Kidney (tissue), 14 donors: ENCODE results near the gene RERE. TPM values are rescaled to one million over a fixed set of nuclear protein-coding genes. Genes with fewer than 3 reads are reported as not detected.

Experiments used
- DNase-seq, 5 donors: peaks; one replicate each; pipeline ENCODE4 v3.0.0-alpha.2; 2013 to 2020
- FAIRE-seq: peaks from 2 replicates; lab custom pipeline; 2012; peaks lifted over from hg19 to GRCh38; lab: Jason Lieb, UNC
- H3K27ac ChIP-seq, 2 donors: one replicate each; pipeline ENCODE4 v1.7.0; 2013; ENCODE audit warnings: low read depth in 2 of 2, low read length in 2 of 2, inconsistent platforms in 1 of 2
- H3K27me3 ChIP-seq: one replicate; pipeline ENCODE4 v1.7.1; 2013; ENCODE audit warnings: low read length, inconsistent platforms; ENCODE audit not compliant: control insufficient read depth, insufficient read depth
- H3K36me3 ChIP-seq, 3 donors: one replicate each; pipeline versions ENCODE4 v1.7.0 to v1.7.1; 2013; ENCODE audit warnings: low read length in 3 of 3, control low read depth in 1 of 3, inconsistent platforms in 1 of 3; ENCODE audit not compliant: insufficient read depth in 3 of 3, control insufficient read depth in 2 of 3
- H3K4me1 ChIP-seq, 3 donors: one replicate each; pipeline versions ENCODE4 v1.7.0 to v1.7.1; 2013; ENCODE audit warnings: low read length in 3 of 3, inconsistent platforms in 1 of 3, low read depth in 1 of 3; ENCODE audit not compliant: control insufficient read depth in 2 of 3, insufficient read depth in 2 of 3
- H3K4me3 ChIP-seq, 3 donors: one replicate each; pipeline versions ENCODE4 v1.7.0 to v1.8.1; 2013; ENCODE audit warnings: low read length in 3 of 3, control low read depth in 1 of 3, inconsistent platforms in 1 of 3
- H3K9ac ChIP-seq, 3 donors: one replicate each; pipeline versions ENCODE4 v1.7.0 to v1.7.1; 2013; ENCODE audit warnings: low read length in 3 of 3, control low read depth in 1 of 3, inconsistent platforms in 1 of 3
- H3K9me3 ChIP-seq, 3 donors: one replicate each; pipeline versions ENCODE4 v1.7.0 to v1.7.1; 2013; ENCODE audit warnings: low read length in 3 of 3, control low read depth in 1 of 3, inconsistent platforms in 1 of 3; ENCODE audit not compliant: control insufficient read depth in 2 of 3, insufficient read depth in 1 of 3
- CTCF ChIP-seq: IDR thresholded peaks from 3 replicates; pipeline ENCODE4 v1.5.1; 2012; ENCODE audit warnings: mild to moderate bottlenecking, moderate library complexity, borderline replicate concordance; ENCODE audit not compliant: insufficient read depth; ENCODE audit errors: extremely low read depth
- intact Hi-C: fragments of 100-400 bp; cut with DNase I; formaldehyde crosslinking; loops from one replicate; pipeline ENCODE4 v1.11.1; 2022
- polyA plus RNA-seq: library from polyadenylated mRNA; stranded (reverse); fragments of 350-450 nt; fragmentation: Illumina TruSeq; extraction: RNeasy Lipid Tissue Mini Kit (QIAGEN cat#74804); gene quantifications from one replicate; pipeline ENCODE4 v1.2.3, GENCODE V29; 2014; ENCODE audit warnings: low read depth, low replicate concordance; ENCODE audit not compliant: insufficient read depth
- total RNA-seq: library from RNA; stranded (reverse); fragmentation: NEBNext Ultra II Directional; extraction: Animal tissue kit (Norgen Biotek cat#: 25700); gene quantifications from one replicate; pipeline ENCODE4 v1.2.1, GENCODE V29; 2021
- donor health status: control.
- donor health status: control.
- donor health status: control.
- donor health status: control.
- donor health status: control.
- donor health status: DM: yes; HTN: yes; CAD: no.
- donor health status: Normal renal cell carcinoma (clear cell type).

The RERE gene
- total and polyA plus RNA-seq, 2 donors from 2014 or later: 37.2 to 176 TPM

DNA sequence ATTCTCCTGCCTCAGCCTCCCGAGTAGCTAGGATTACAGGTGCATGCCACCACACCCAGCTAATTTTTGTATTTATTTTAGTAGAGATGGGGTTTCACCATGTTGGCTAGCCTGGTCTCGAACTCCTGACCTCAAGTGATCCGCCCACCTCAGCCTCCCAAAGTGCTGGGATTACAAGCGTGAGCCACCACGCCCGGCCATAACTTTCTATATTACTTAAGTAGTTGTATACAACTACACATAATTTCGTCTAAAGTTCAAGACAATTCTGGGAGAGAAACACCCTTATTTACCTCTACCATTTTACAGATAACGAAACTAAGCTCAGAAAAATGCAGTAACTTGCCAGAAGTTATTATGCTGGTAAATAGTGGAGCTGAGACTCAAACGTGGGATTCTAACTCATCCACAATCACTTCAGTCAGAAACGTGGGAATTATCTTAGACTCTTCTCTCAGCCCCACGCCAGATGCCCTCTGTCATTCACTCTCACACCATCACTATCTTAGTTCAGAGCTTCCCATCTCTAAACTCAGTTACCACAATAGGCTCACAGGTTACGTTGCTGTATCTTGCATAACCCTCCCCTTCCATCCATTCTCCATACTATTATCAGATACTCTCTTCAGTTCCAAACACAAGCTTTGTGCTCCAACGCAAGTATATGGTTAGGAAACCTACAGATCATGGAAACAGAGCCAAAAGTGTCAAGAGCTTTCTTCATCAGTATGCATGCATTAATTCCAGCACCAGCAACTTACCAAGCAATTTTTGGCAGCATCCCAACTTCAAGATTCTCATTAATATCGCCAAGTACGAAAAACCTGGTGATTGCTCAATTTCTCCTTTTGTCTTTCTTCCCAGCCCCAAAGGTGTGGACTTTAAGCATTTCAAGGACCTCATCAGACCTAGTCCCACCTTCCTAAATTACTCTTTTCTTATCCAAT, 69.3 kb downstream of the RERE start:
- intact Hi-C loops: no loop called here
- H3K36me3 ChIP-seq: no peaks in the 10 kb centered on the region
- H3K27ac ChIP-seq: no peak overlapping the region
- H3K9ac ChIP-seq: no peak overlapping the region
- TF ChIP-seq CTCF: no peak
- FAIRE-seq (no peak), DNase-seq (no peak)
- no peaks in the 10 kb centered on the region for H3K9me3 ChIP-seq
- no peaks in the 10 kb centered on the region for H3K27me3 ChIP-seq
- H3K4me1 ChIP-seq: peaks cover 0 to 6% (median 0%) of the 10 kb centered on the region in 3 donors
- no peak overlapping the region for H3K4me3 ChIP-seq

DNA sequence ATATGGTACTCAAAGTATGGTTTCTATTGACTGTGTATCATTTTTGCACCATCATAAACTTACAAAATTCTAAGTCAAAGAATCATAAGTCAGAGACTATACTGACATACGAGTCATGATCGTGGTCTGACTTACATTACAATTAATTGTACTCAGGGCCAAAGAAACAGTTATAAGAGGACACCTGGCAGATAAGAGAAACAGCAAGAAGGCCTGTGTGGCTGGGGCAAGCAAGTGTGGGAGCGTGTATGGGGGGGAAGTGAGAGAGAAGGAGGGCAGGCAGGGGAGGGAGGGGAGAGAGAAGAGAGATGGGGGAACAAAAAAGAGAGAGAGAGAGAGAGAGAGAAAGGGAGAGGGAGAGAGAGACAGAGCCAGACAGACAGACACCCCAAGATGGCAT, 70.9 kb downstream of the RERE start:
- no peak for DNase-seq
- H3K27ac ChIP-seq: no peak overlapping the region
- intact Hi-C loops: no loop called here
- TF ChIP-seq CTCF: no peak
- FAIRE-seq: no peak
- H3K27me3 ChIP-seq: no peaks in the 10 kb centered on the region
- H3K4me1 ChIP-seq: peaks cover 0 to 13% (median 2%) of the 10 kb centered on the region in 3 donors
- H3K4me3 ChIP-seq: no peak overlapping the region
- no peaks in the 10 kb centered on the region for H3K36me3 ChIP-seq
- no peaks in the 10 kb centered on the region for H3K9me3 ChIP-seq
- no peak overlapping the region for H3K9ac ChIP-seq

GRCh38 chr1:8745749-8746390, 71.6 kb downstream of the RERE start:
- peaks cover 0 to 13% (median 2%) of the 10 kb centered on the region in 3 donors for H3K4me1 ChIP-seq
- FAIRE-seq: no peak
- no peaks in the 10 kb centered on the region for H3K27me3 ChIP-seq
- no peak overlapping the region for H3K27ac ChIP-seq
- H3K9ac ChIP-seq: no peak overlapping the region
- intact Hi-C loops: no loop called here
- no peak for DNase-seq
- no peaks in the 10 kb centered on the region for H3K9me3 ChIP-seq
- TF ChIP-seq CTCF: no peak
- no peaks in the 10 kb centered on the region for H3K36me3 ChIP-seq
- H3K4me3 ChIP-seq: no peak overlapping the region
